ENCODE results near the gene SHC4.

- TF ChIP-seq EZH2phosphoT487 (IDR thresholded peaks at IDR 0.05; ENCODE audit: borderline replicate concordance, low read depth, low read length) = no peak
- TF ChIP-seq, protein P1, sequence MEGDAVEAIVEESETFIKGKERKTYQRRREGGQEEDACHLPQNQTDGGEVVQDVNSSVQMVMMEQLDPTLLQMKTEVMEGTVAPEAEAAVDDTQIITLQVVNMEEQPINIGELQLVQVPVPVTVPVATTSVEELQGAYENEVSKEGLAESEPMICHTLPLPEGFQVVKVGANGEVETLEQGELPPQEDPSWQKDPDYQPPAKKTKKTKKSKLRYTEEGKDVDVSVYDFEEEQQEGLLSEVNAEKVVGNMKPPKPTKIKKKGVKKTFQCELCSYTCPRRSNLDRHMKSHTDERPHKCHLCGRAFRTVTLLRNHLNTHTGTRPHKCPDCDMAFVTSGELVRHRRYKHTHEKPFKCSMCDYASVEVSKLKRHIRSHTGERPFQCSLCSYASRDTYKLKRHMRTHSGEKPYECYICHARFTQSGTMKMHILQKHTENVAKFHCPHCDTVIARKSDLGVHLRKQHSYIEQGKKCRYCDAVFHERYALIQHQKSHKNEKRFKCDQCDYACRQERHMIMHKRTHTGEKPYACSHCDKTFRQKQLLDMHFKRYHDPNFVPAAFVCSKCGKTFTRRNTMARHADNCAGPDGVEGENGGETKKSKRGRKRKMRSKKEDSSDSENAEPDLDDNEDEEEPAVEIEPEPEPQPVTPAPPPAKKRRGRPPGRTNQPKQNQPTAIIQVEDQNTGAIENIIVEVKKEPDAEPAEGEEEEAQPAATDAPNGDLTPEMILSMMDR (conservative IDR thresholded peaks at IDR 0.05; ENCODE audit: low read length) = no peak
Measured at GRCh38 chr15:48898032-48898431, 65.7 kb downstream of the SHC4 start.

Data from OCI-LY7 (cell line).